ENCODE data around the gene TRIL.

- peak; percentile 50 for TF ChIP-seq CTCF (conservative IDR thresholded peaks at IDR 0.05)
- no peak for TF ChIP-seq EZH2 (IDR thresholded peaks at IDR 0.05; ENCODE audit: low read depth)
These were observed 2.2 kb downstream of the TRIL start for GRCh38 chr7:28955718-28956607.
